ENCODE measurements around the gene TMEM87A. TPM values are rescaled to one million over a fixed set of nuclear protein-coding genes. Genes with fewer than 3 reads are reported as not detected.

The TMEM87A gene
- total RNA-seq, 1 experiment from 2014 or later: 52.0 TPM

GRCh38 chr15:42206406-42206805, 66.8 kb downstream of the TMEM87A start:
- peak; percentile 12 for DNase-seq (ENCODE audit: low read depth)

GRCh38 chr15:42203891-42204290, 69.3 kb downstream of the TMEM87A start:
- no peak for DNase-seq (ENCODE audit: low read depth)

GRCh38 chr15:42202653-42203052, 70.6 kb downstream of the TMEM87A start:
- DNase-seq (ENCODE audit: low read depth): no peak

GRCh38 chr15:42201801-42202200, 71.4 kb downstream of the TMEM87A start:
- DNase-seq (ENCODE audit: low read depth): no peak

GRCh38 chr15:42199126-42199525, 74.1 kb downstream of the TMEM87A start:
- DNase-seq (ENCODE audit: low read depth): no peak

GRCh38 chr15:42198516-42198915, 74.7 kb downstream of the TMEM87A start:
- no peak for DNase-seq (ENCODE audit: low read depth)

GRCh38 chr15:42194513-42194912, 78.7 kb downstream of the TMEM87A start:
- peak; percentile 67 for DNase-seq (ENCODE audit: low read depth)

- no peak for DNase-seq (ENCODE audit: low read depth)
These were observed 79.8 kb downstream of the TMEM87A start for GRCh38 chr15:42193383-42193782.

- no peak for DNase-seq (ENCODE audit: low read depth)
These were observed 81.5 kb downstream of the TMEM87A start for GRCh38 chr15:42191610-42192346.

- DNase-seq (ENCODE audit: low read depth): no peak
These were observed 82.9 kb downstream of the TMEM87A start for GRCh38 chr15:42190370-42190769.

GRCh38 chr15:42185801-42186200, 87.4 kb downstream of the TMEM87A start:
- DNase-seq (ENCODE audit: low read depth): no peak

- DNase-seq (ENCODE audit: low read depth): peak; percentile 23
These were observed 88.5 kb downstream of the TMEM87A start for GRCh38 chr15:42184736-42185135.

GRCh38 chr15:42184296-42184695, 88.9 kb downstream of the TMEM87A start:
- DNase-seq (ENCODE audit: low read depth): peak; percentile 23

- no peak for DNase-seq (ENCODE audit: low read depth)
These were observed 90.3 kb downstream of the TMEM87A start for GRCh38 chr15:42182961-42183360.

GRCh38 chr15:42182328-42182886, 90.8 kb downstream of the TMEM87A start:
- no peak for DNase-seq (ENCODE audit: low read depth)

GRCh38 chr15:42178056-42178455, 95.2 kb downstream of the TMEM87A start:
- DNase-seq (ENCODE audit: low read depth): no peak

- no peak for DNase-seq (ENCODE audit: low read depth)
These were observed 97.6 kb downstream of the TMEM87A start for GRCh38 chr15:42175671-42176070.

- no peak for DNase-seq (ENCODE audit: low read depth)
These were observed 100.8 kb downstream of the TMEM87A start for GRCh38 chr15:42172475-42172874.

GRCh38 chr15:42171795-42172194, 101.4 kb downstream of the TMEM87A start:
- DNase-seq (ENCODE audit: low read depth): no peak

- DNase-seq (ENCODE audit: low read depth): no peak
These were observed 102.1 kb downstream of the TMEM87A start for GRCh38 chr15:42171122-42171521.

GRCh38 chr15:42166225-42166940, 106.8 kb downstream of the TMEM87A start:
- DNase-seq (ENCODE audit: low read depth): no peak

- peak; percentile 79 for DNase-seq (ENCODE audit: low read depth)
These were observed 108.1 kb downstream of the TMEM87A start for GRCh38 chr15:42165106-42165505.

Measured in LHCN-M2 (cell line).